Skeletal muscle tissue (tissue), 4 donors: Measurements from ENCODE around the gene PUM1. TPM values are rescaled to one million over a fixed set of nuclear protein-coding genes. Genes with fewer than 3 reads are reported as not detected.
"Not testable (repeated sequence)": the region's sequence is repeated elsewhere in the genome, so short reads cannot be mapped to it uniquely, and the experiment has no call there.

Experiments
- H3K27ac ChIP-seq: one replicate; pipeline ENCODE4 v1.7.0; 2013; ENCODE audit warnings: mild to moderate bottlenecking, low read depth, low read length, inconsistent platforms
- H3K27me3 ChIP-seq, 3 donors: one replicate each; pipeline ENCODE4 v1.7.0; 2013; ENCODE audit warnings: low read length in 3 of 3; ENCODE audit not compliant: control insufficient read depth in 3 of 3, insufficient read depth in 3 of 3
- H3K36me3 ChIP-seq, 3 donors: one replicate each; pipeline ENCODE4 v1.7.0; 2013; ENCODE audit warnings: low read length in 3 of 3; ENCODE audit not compliant: control insufficient read depth in 3 of 3, insufficient read depth in 3 of 3
- H3K4me1 ChIP-seq, 3 donors: one replicate each; pipeline ENCODE4 v1.7.0; 2013; ENCODE audit warnings: low read length in 3 of 3, mild to moderate bottlenecking in 3 of 3; ENCODE audit not compliant: control insufficient read depth in 3 of 3, insufficient read depth in 3 of 3
- H3K4me3 ChIP-seq, 3 donors: one replicate each; pipeline ENCODE4 v1.7.0; 2013; ENCODE audit warnings: low read length in 3 of 3
- H3K9ac ChIP-seq, 3 donors: one replicate each; pipeline ENCODE4 v1.7.0; 2013; ENCODE audit warnings: low read length in 3 of 3, mild to moderate bottlenecking in 3 of 3, moderate library complexity in 2 of 3, low read depth in 1 of 3
- H3K9me3 ChIP-seq, 3 donors: one replicate each; pipeline ENCODE4 v1.7.0; 2013; ENCODE audit warnings: low read length in 3 of 3; ENCODE audit not compliant: control insufficient read depth in 3 of 3
- total RNA-seq: library from RNA; depleted of rRNA; stranded (reverse); fragments of >200 nt; gene quantifications from one replicate; pipeline ENCODE4 v1.2.3, GENCODE V29; 2014
- donor health status: Osteomylitis.

The PUM1 gene
- total RNA-seq, 1 donor from 2014 or later: 68.9 TPM

- no peaks in the 10 kb centered on the region for H3K9me3 ChIP-seq
- peaks cover 0 to 2% (median under 1%) of the 10 kb centered on the region in 3 donors for H3K36me3 ChIP-seq
- peak overlapping the region; percentile 96 for H3K27ac ChIP-seq
- peak overlapping the region; percentile 71 to 92 (median 80) for H3K9ac ChIP-seq
- no peaks in the 10 kb centered on the region for H3K27me3 ChIP-seq
- H3K4me3 ChIP-seq: peak overlapping the region; percentile 8 to 88 (median 81)
- peaks cover 16 to 28% (median 22%) of the 10 kb centered on the region in 3 donors for H3K4me1 ChIP-seq
Observed at GRCh38 chr1:31064111-31064717, 1.3 kb downstream of the PUM1 start.

DNA sequence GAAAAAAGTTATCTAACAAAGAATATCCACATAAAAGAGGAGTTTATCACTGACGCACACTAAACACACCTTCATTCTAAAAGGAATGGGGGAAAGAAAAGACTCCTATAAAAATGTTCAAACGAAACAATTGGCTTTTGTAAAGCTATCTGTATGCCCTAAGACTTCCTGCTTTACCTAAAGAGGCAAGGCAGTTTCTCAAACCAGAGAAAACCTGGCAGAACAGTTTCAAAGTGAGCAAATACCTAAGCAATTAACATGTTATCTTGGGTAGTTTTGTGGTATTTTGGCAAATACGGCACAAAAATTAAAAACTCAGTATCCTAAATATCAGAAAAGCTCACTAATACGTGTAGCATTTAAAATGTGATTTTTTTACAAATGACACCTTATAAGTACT is 1.9 kb downstream of the PUM1 start:
- H3K4me3 ChIP-seq: peak overlapping the region; percentile 17 to 88 (median 28)
- peaks cover 2 to 8% (median 5%) of the 10 kb centered on the region in 3 donors for H3K36me3 ChIP-seq
- H3K9ac ChIP-seq: peak overlapping the region; percentile 71 to 92 (median 80)
- no peaks in the 10 kb centered on the region for H3K9me3 ChIP-seq
- peaks cover 18 to 32% (median 24%) of the 10 kb centered on the region in 3 donors for H3K4me1 ChIP-seq
- no peak overlapping the region for H3K27ac ChIP-seq
- no peaks in the 10 kb centered on the region for H3K27me3 ChIP-seq

- Histone ChIP-seq H3K36me3 (peaks cover 4 to 8% (median 7%) of the 10 kb centered on the region in 3 donors), H3K4me1 (peaks cover 18 to 32% (median 24%) of the 10 kb centered on the region in 3 donors), H3K4me3 (peak overlapping the region in 2 of 3 donors; percentile 8 to 88), H3K9me3 (no peaks in the 10 kb centered on the region), H3K27ac (peak overlapping the region; percentile 6), H3K27me3 (no peaks in the 10 kb centered on the region), H3K9ac (peak overlapping the region; percentile 51 to 92 (median 80))
Observed at GRCh38 chr1:31062867-31063380, 2.6 kb downstream of the PUM1 start.

DNA sequence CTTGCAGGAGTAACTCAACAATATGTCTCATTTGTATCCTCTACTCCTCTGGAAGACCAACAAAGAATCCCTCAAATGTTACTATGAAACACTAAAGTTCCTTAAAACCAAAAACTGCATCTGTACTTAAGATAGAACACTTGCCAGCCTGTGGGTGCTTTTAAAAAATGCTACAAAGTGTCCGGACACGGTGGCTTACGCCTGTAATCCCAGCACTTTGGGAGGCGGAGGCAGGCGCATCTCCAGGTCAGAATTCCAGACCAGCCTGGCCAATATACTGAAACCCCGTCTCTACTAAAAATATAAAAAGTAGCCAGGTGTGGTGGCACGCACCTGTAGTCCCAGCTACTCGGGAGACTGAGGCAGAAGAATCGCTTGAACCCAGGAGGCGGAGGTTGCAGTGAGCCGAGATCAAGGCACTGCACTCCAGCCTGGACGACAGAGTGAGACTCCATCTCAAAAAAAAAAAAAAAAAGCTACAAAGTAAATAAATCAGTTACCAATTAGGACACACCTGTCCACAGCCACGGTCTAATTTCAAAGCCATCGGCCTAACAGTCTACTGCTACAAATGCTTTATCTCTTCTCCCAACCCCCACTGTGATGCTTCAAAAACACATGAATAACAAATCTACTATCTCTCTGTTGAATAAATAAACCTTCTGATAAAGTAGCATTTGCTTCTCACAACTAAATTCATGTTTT is 3.2 kb downstream of the PUM1 start:
- Histone ChIP-seq H3K27ac (peak overlapping the region; percentile 6), H3K4me3 (peak overlapping the region in 1 of 3 donors; percentile 8), H3K9ac (peak overlapping the region in 2 of 3 donors; percentile 33 to 51), H3K4me1 (peaks cover 18 to 32% (median 24%) of the 10 kb centered on the region in 3 donors)
- H3K27me3 ChIP-seq, H3K9me3 ChIP-seq, H3K36me3 ChIP-seq: not testable (repeated sequence)

GRCh38 chr1:31058012-31058411 is 7.5 kb downstream of the PUM1 start:
- H3K27me3 ChIP-seq: no peaks in the 10 kb centered on the region
- peaks cover 7 to 23% (median 14%) of the 10 kb centered on the region in 3 donors for H3K36me3 ChIP-seq
- no peak overlapping the region for H3K27ac ChIP-seq
- H3K4me3 ChIP-seq: no peak overlapping the region
- peaks cover 27 to 44% (median 29%) of the 10 kb centered on the region in 3 donors for H3K4me1 ChIP-seq
- no peak overlapping the region for H3K9ac ChIP-seq
- no peaks in the 10 kb centered on the region for H3K9me3 ChIP-seq

DNA sequence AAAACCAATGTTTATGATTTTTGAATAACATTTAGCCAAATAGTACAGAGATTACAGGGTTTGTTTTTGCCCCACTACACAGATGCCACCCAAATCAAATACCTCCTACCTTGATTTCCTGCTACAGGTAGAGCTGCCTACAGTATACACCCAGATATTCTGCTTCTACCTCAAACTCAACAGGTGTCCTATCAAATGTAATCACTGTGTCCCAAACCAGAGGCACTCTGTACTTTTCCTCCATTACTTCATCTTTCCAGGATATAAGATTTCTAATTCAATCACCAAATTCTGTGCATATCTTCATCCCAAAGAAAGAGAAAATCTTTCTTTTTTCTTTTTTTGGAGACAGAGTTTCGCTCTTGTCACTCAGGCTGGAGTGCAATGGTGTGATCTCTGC is 9.6 kb downstream of the PUM1 start:
- Histone ChIP-seq H3K36me3 (peaks cover 7 to 23% (median 14%) of the 10 kb centered on the region in 3 donors), H3K9ac (no peak overlapping the region), H3K27ac (no peak overlapping the region), H3K27me3 (no peaks in the 10 kb centered on the region), H3K9me3 (no peaks in the 10 kb centered on the region), H3K4me1 (peaks cover 17 to 29% (median 22%) of the 10 kb centered on the region in 3 donors), H3K4me3 (no peak overlapping the region)

DNA sequence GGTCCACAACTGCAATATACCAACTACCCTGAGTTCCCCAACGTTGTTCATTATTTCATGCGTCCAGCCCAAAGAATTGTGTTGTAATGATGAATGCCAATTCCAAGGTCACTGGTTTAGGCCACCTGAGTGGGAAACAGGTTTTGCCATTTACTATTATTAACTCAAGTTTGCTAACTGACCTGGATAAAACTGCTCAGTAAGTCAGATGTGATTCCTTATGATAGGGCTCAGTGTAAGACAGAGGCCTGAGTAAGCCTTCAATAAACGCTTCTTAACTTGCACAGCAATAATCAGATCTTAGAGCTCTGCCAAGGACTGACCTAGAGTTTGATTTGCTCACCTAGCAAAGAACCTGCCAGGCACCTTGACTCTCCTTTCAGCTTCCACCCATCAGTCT is 10.0 kb downstream of the PUM1 start:
- H3K36me3 ChIP-seq: peaks cover 7 to 23% (median 14%) of the 10 kb centered on the region in 3 donors
- H3K4me3 ChIP-seq: peak overlapping the region in 1 of 3 donors; percentile 8
- H3K9ac ChIP-seq: no peak overlapping the region
- H3K27me3 ChIP-seq: no peaks in the 10 kb centered on the region
- no peak overlapping the region for H3K27ac ChIP-seq
- H3K9me3 ChIP-seq: no peaks in the 10 kb centered on the region
- H3K4me1 ChIP-seq: peaks cover 17 to 29% (median 22%) of the 10 kb centered on the region in 3 donors

DNA sequence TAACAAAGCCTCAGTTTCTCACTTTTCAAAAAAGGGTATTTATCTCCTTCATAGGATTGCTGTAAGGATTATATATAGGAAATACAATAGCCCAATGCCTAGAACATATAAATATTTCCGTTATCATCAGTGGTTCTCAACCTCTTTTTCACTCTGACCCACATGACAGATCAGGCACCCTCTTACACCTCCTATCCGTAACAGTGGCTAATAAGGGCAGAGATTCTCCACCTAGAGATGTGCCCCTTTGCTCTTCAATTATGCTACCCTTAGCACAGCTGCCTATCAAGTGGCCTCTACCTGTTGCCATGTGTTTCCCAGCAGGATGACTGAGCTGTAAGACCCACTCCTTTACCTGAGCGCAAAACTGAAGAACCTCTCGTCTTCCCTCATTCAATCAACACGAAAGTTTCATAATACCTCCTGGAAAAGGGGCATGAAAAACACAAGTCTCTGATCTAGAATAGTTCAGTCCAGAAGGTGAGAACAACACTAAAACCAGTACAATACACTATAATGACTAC is 10.5 kb downstream of the PUM1 start:
- Histone ChIP-seq H3K27ac (no peak overlapping the region), H3K4me1 (peaks cover 17 to 29% (median 22%) of the 10 kb centered on the region in 3 donors), H3K9ac (no peak overlapping the region), H3K36me3 (peaks cover 7 to 23% (median 14%) of the 10 kb centered on the region in 3 donors), H3K9me3 (no peaks in the 10 kb centered on the region), H3K27me3 (no peaks in the 10 kb centered on the region), H3K4me3 (no peak overlapping the region)

- peak overlapping the region in 1 of 3 donors; percentile 57 for H3K9ac ChIP-seq
- no peak overlapping the region for H3K4me3 ChIP-seq
- H3K9me3 ChIP-seq: no peaks in the 10 kb centered on the region
- H3K4me1 ChIP-seq: peaks cover 17 to 29% (median 20%) of the 10 kb centered on the region in 3 donors
- H3K27ac ChIP-seq: no peak overlapping the region
- no peaks in the 10 kb centered on the region for H3K27me3 ChIP-seq
- H3K36me3 ChIP-seq: peaks cover 7 to 22% (median 14%) of the 10 kb centered on the region in 3 donors
Observed at GRCh38 chr1:31054349-31054748, 11.2 kb downstream of the PUM1 start.
